ENCODE results near the gene BLID. TPM values are rescaled to one million over a fixed set of nuclear protein-coding genes. Genes with fewer than 3 reads are reported as not detected.

The BLID gene
- total RNA-seq, 6 experiments from 2014 or later = 0.85 to 1.6 (median 1.2) TPM

- peaks cover 6% of the 10 kb centered on the region; the same call in 1 of the 2 replicates for H3K27me3 Mint-ChIP-seq (ENCODE audit: insufficient read depth)
- peaks cover 25% of the 10 kb centered on the region for H3K4me1 Mint-ChIP-seq (ENCODE audit: low read depth)
- TF ChIP-seq CTCF (IDR thresholded peaks at IDR 0.05) = peak; percentile 89
- H3K27ac Mint-ChIP-seq = peak overlapping the region; percentile 72
- peaks cover 74% of the 10 kb centered on the region for H3K36me3 Mint-ChIP-seq (ENCODE audit: low read depth)
- peak; percentile 48 for DNase-seq
- no peaks in the 10 kb centered on the region for H3K9me3 Mint-ChIP-seq
- H3K4me3 Mint-ChIP-seq = peak overlapping the region; percentile 4; the same call in 1 of the 2 replicates
Measured at GRCh38 chr11:122108192-122108799, 7.7 kb downstream of the BLID start.

GRCh38 chr11:122107566-122107965, 8.4 kb downstream of the BLID start:
- Mint-ChIP-seq H3K4me3 (0 out of 2 replicates have a peak overlapping the region, but pooled peaks have one; percentile 18), H3K27me3 (ENCODE audit: insufficient read depth) (peaks cover 6% of the 10 kb centered on the region; the same call in 1 of the 2 replicates), H3K9me3 (no peaks in the 10 kb centered on the region), H3K27ac (peak overlapping the region; percentile 80), H3K4me1 (ENCODE audit: low read depth) (peaks cover 18% of the 10 kb centered on the region), H3K36me3 (ENCODE audit: low read depth) (peaks cover 66% of the 10 kb centered on the region)
- no peak for DNase-seq
- TF ChIP-seq CTCF (IDR thresholded peaks at IDR 0.05) = no peak

GRCh38 chr11:122107045-122107444, 9.0 kb downstream of the BLID start:
- no peaks in the 10 kb centered on the region for H3K9me3 Mint-ChIP-seq
- peak overlapping the region; percentile 36 for H3K27ac Mint-ChIP-seq
- H3K36me3 Mint-ChIP-seq (ENCODE audit: low read depth) = peaks cover 61% of the 10 kb centered on the region
- H3K27me3 Mint-ChIP-seq (ENCODE audit: insufficient read depth) = peaks cover 6% of the 10 kb centered on the region; the same call in 1 of the 2 replicates
- no peak for DNase-seq
- TF ChIP-seq CTCF (IDR thresholded peaks at IDR 0.05) = no peak
- peaks cover 12% of the 10 kb centered on the region for H3K4me1 Mint-ChIP-seq (ENCODE audit: low read depth)
- H3K4me3 Mint-ChIP-seq = no peak overlapping the region

- no peak for TF ChIP-seq CTCF (IDR thresholded peaks at IDR 0.05)
- Mint-ChIP-seq H3K4me1 (ENCODE audit: low read depth) (no peaks in the 10 kb centered on the region), H3K9me3 (no peaks in the 10 kb centered on the region), H3K4me3 (peak overlapping the region; percentile 71), H3K36me3 (ENCODE audit: low read depth) (peaks cover 49% of the 10 kb centered on the region), H3K27me3 (ENCODE audit: insufficient read depth) (peaks cover 14% of the 10 kb centered on the region), H3K27ac (peak overlapping the region; percentile 83)
- DNase-seq = no peak
Measured at GRCh38 chr11:122105044-122105758, 10.8 kb downstream of the BLID start.

GRCh38 chr11:122104341-122104740, 11.7 kb downstream of the BLID start:
- Mint-ChIP-seq H3K9me3 (no peaks in the 10 kb centered on the region), H3K4me3 (peak overlapping the region; percentile 71), H3K36me3 (ENCODE audit: low read depth) (peaks cover 49% of the 10 kb centered on the region), H3K27me3 (ENCODE audit: insufficient read depth) (peaks cover 23% of the 10 kb centered on the region), H3K27ac (peak overlapping the region; percentile 83), H3K4me1 (ENCODE audit: low read depth) (no peaks in the 10 kb centered on the region)
- no peak for DNase-seq
- no peak for TF ChIP-seq CTCF (IDR thresholded peaks at IDR 0.05)

Measured in HFFc6 (cell line).